Peyer's patch (tissue), 4 donors: Measurements from ENCODE around the gene RHOJ. TPM values are rescaled to one million over a fixed set of nuclear protein-coding genes. Genes with fewer than 3 reads are reported as not detected.
A peak's percentile ranks its signal among the peaks of the same experiment; 100 is the strongest.

Source experiments
- DNase-seq, 3 donors: peaks; one replicate each; pipeline ENCODE4 v3.0.0-alpha.2; 2017 to 2019
- H3K27ac ChIP-seq, 4 donors: fragments of 200-600 bp; sonication (generic); one replicate each; pipeline ENCODE4 v1.5.1; 2016 to 2019
- H3K27me3 ChIP-seq, 2 donors: fragments of 200-600 bp; sonication (generic); one replicate each; pipeline ENCODE4 v1.5.1; 2019
- H3K36me3 ChIP-seq, 3 donors: fragments of 200-600 bp; sonication (generic); one replicate each; pipeline ENCODE4 v1.5.1; 2016 to 2019
- H3K4me1 ChIP-seq, 4 donors: fragments of 200-600 bp; sonication (generic); one replicate each; pipeline ENCODE4 v1.5.1; 2016 to 2019
- H3K4me3 ChIP-seq, 4 donors: fragments of 200-600 bp; sonication (generic); 1 replicate in 3 of 4; 2 replicates in 1 of 4; pipeline ENCODE4 v1.5.1; 2016 to 2019; ENCODE audit warnings: mild to moderate bottlenecking in 1 of 4
- H3K9me3 ChIP-seq, 4 donors: fragments of 200-600 bp; sonication (generic); one replicate each; pipeline ENCODE4 v1.5.1; 2016 to 2019; ENCODE audit warnings: mild to moderate bottlenecking in 1 of 4
- CTCF ChIP-seq, 6 experiments: fragments of 450-650 bp in 4 of 6; fragments of 200-600 bp in 2 of 6; sonication (generic) in 1 of 6; IDR thresholded peaks; one replicate each; pipeline ENCODE4 v1.5.1; 2017 to 2019; ENCODE audit warnings: antibody characterized with exemption in 6 of 6, mild to moderate bottlenecking in 3 of 6, moderate library complexity in 1 of 6
- POLR2A ChIP-seq, 2 donors: fragments of 450-650 bp; IDR thresholded peaks; one replicate each; pipeline ENCODE4 v1.5.1; 2017; ENCODE audit warnings: antibody characterized with exemption in 2 of 2, mild to moderate bottlenecking in 2 of 2, moderate library complexity in 2 of 2
- total RNA-seq, 4 donors: library from RNA; depleted of rRNA; stranded (reverse); fragments of >200 nt; gene quantifications; one replicate each; pipeline ENCODE4 v1.1.0, GENCODE V29; 2016

Gene RHOJ
- total RNA-seq, 4 donors from 2014 or later, result 3.0 to 43.7 (median 4.7) TPM

- DNase-seq, result no peak
- no peaks in the 10 kb centered on the region for H3K9me3 ChIP-seq
- no peak overlapping the region for H3K27ac ChIP-seq
- no peaks in the 10 kb centered on the region for H3K4me1 ChIP-seq
- no peaks in the 10 kb centered on the region for H3K36me3 ChIP-seq
- no peaks in the 10 kb centered on the region for H3K27me3 ChIP-seq
- no peak overlapping the region for H3K4me3 ChIP-seq
- TF ChIP-seq CTCF (IDR thresholded peaks at IDR 0.05) (peak in 3 of 6 experiments; percentile 9 to 32 (median 22)), POLR2A (IDR thresholded peaks at IDR 0.05) (no peak)
These were observed 104.6 kb downstream of the RHOJ start for GRCh38 chr14:63308723-63309317.

- no peaks in the 10 kb centered on the region for H3K4me1 ChIP-seq
- no peaks in the 10 kb centered on the region for H3K27me3 ChIP-seq
- H3K9me3 ChIP-seq, result no peaks in the 10 kb centered on the region
- H3K4me3 ChIP-seq, result no peak within 1 kb of the TSS
- no peak for DNase-seq
- TF ChIP-seq CTCF (IDR thresholded peaks at IDR 0.05) (no peak), POLR2A (IDR thresholded peaks at IDR 0.05) (no peak)
- H3K36me3 ChIP-seq, result no peaks in the 10 kb centered on the region
- H3K27ac ChIP-seq, result no peak within 1 kb of the TSS
These were observed 114.6 kb downstream of the RHOJ start, which contains the start of gene GPHB5 for GRCh38 chr14:63318835-63319234. GPHB5 (minus strand) TSS chr14:63318935; CDS start chr14:63317849, 1,086 bp downstream.

DNA sequence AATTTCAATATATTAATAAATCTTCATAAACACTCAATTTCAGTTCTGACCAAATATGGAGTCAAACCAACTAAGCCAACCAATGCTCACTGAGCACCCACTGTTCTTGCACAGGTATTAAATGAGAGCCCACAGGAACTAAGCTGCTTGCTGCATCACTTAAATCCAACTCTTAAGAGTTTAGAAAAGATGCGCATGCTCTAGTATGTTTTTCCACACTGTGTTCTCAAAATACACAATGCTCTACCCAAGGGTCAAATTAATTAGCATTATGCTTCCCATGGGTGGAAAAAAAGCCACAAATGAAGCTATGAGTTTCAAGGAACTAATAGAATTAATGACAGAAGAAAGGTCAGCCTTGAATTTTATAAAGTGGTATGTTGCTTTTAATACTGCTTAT, 118.2 kb downstream of the RHOJ start:
- H3K4me1 ChIP-seq, result no peaks in the 10 kb centered on the region
- no peak for TF ChIP-seq POLR2A (IDR thresholded peaks at IDR 0.05)
- TF ChIP-seq CTCF (IDR thresholded peaks at IDR 0.05), result no peak
- H3K27ac ChIP-seq, result no peak overlapping the region
- H3K9me3 ChIP-seq, result no peaks in the 10 kb centered on the region
- no peak for DNase-seq
- no peaks in the 10 kb centered on the region for H3K36me3 ChIP-seq
- no peaks in the 10 kb centered on the region for H3K27me3 ChIP-seq
- H3K4me3 ChIP-seq, result no peak overlapping the region

DNA sequence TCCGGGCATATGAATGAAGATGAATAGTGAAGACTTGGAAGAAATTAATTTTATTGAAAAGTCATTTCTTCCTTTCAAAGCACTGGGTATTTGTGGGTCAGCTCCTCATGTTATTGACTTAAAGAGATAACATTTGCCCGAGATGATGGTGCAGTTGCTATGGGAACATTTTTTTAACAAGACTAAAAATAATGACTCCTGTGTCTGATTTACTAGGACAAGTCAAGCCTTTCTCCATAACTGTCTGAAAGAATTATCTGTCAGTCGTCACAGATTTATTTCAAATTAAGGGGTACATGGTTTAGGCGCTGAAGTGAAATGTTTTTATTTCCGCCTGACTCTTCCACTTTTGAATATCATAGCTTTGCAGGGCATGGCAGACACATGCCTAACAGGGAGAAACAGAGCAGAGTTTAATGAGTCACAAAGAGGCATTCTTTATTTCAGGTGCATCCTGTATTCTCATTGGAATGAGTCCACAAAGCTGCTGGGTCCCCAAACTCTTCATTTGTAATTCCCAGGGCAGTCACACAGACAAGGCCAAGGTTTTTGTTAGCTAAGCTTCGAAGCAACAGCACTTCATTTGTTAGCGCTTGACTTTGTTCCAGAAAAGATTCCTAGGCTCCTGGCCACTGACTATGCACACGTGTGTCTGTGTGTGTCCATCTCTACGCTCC, 118.8 kb downstream of the RHOJ start:
- DNase-seq, result no peak
- Histone ChIP-seq H3K27ac (no peak overlapping the region), H3K4me1 (no peaks in the 10 kb centered on the region), H3K4me3 (no peak overlapping the region), H3K27me3 (no peaks in the 10 kb centered on the region), H3K36me3 (no peaks in the 10 kb centered on the region), H3K9me3 (no peaks in the 10 kb centered on the region)
- TF ChIP-seq POLR2A (IDR thresholded peaks at IDR 0.05) (no peak), CTCF (IDR thresholded peaks at IDR 0.05) (no peak)

DNA sequence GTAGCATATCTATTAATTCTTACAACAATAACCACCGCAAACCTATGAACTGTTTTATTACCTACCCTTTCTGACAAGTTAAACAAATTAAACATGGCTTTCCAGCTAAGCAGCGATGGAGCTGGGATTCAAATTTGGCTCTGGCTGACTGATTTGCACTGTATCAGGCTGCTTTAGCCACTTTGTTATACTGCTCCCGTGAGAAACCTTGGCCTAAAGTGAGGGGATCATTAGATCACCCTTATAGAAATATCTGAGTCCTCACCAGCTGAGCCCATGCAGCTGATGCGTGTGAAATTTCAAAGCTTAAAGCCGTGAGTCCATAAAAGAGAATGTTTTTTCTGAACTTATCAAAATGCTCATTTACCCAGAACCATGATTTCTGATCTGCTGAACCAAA, 122.6 kb downstream of the RHOJ start:
- Histone ChIP-seq H3K4me1 (no peaks in the 10 kb centered on the region), H3K27ac (no peak overlapping the region), H3K27me3 (no peaks in the 10 kb centered on the region), H3K36me3 (no peaks in the 10 kb centered on the region), H3K9me3 (no peaks in the 10 kb centered on the region), H3K4me3 (no peak overlapping the region)
- TF ChIP-seq POLR2A (IDR thresholded peaks at IDR 0.05) (no peak), CTCF (IDR thresholded peaks at IDR 0.05) (no peak)
- no peak for DNase-seq
